Eye (tissue), 1 donor: ENCODE results near the gene TDRD6.

Experiments
- DNase-seq: peaks from one replicate; pipeline ENCODE4 v3.0.0-alpha.2; 2015

The TDRD6 gene

DNA sequence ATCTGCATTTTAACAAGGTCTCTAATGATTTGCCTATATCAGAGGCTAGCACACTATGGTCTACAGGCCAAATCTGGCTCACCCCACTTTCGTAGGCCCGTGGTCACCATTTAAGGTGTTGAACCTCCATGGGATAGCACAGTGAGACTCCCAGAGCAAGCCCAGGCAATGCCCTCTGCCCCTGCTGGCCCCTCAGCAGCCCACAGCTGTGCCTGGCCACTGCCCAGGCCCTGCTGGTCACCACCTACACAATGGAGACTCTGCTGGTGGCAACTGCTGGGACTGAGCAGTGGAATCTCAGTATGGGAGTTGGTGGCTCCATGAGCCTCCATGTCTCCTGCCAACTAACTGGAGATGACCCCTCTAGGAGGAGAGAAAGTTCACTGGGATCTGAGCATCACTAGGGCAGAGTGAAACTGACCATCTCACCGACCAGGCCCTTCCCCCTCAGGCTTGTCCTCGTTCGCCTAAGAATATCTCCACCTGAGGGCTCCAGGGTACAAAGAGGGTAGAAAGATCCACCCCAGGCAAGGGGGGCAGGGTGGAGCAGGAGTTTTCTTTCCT, 61.3 kb downstream of the TDRD6 start:
- no peak for DNase-seq

GRCh38 chr6:46749731-46750130, 62.0 kb downstream of the TDRD6 start:
- no peak for DNase-seq

DNA sequence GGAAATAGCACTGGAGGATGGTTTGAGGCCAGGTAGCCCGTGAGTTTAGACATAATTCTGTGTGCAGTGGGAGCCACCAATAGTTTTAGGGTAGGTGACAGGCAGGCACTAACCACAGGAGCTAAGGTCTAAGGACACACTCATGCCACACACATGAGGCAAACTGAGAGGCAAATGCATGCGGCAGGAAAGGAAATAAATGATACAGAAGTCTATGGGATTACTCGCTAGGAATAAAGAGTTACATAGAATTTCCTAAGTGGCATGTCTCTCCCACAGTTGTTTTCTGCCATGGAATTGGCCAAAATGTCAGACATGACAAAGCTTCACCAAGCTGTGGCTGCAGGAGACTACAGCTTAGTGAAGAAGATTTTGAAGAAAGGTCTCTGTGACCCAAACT, 64.0 kb downstream of the TDRD6 start:
- no peak for DNase-seq
